ENCODE results near the gene CRHBP.

CRHBP gene

DNA sequence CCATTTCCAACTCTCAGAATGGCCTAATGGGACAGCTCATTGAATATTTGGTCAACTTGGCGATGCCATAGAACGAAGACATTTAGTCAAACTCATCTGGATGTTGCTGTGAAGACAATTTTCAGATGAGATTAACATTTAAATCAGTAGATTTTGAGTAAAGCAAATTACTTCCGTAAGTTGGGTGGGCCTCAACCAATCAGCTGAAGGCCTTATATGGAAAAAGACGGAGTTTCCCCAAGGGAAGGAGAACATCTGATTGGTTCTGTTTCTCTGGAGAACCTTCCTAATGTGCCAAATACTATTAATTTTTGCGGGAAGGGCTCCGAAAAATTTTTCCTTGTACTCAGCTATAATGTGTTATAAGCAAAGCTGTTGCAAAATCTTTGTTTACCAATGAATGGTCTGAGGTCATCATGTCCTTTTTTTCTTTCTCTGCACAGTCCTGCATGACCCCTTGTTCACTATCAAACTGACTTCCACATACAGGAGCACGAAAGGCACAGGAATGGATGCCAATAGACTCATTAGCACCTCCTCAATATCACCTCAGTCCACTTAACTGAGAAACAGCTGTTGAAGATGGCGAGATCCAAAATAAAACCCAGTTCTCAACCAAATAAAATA lies 27.8 kb downstream of the CRHBP start:
- Histone ChIP-seq H3K23ac (ENCODE audit: low read length) (no peak overlapping the region), H3K4ac (ENCODE audit: low read depth, low read length) (no peak overlapping the region), H3K79me2 (ENCODE audit: control insufficient read depth, insufficient read depth, low read length) (no peaks in the 10 kb centered on the region), H2BK120ac (ENCODE audit: low read depth, low read length) (no peak overlapping the region), H3K4me1 (ENCODE audit: control insufficient read depth, low read depth, low read length) (no peaks in the 10 kb centered on the region), H3K27me3 (ENCODE audit: insufficient read depth, low read length, poor library complexity) (no peaks in the 10 kb centered on the region), H3K18ac (ENCODE audit: low read length) (no peak overlapping the region), H2AK5ac (ENCODE audit: low read length) (no peak overlapping the region), H2BK15ac (replicated peaks; ENCODE audit: low read depth) (no peak overlapping the region), H3K56ac (ENCODE audit: low read length) (no peak overlapping the region), H3K79me1 (ENCODE audit: low read length) (no peaks in the 10 kb centered on the region), H2BK5ac (ENCODE audit: low read length) (no peak overlapping the region), H3K4me2 (ENCODE audit: low read length) (no peak overlapping the region), H3K27ac (ENCODE audit: low read depth, low read length) (no peak overlapping the region), H3K4me3 (ENCODE audit: low read length) (no peak overlapping the region), H4K5ac (ENCODE audit: low read length) (no peak overlapping the region), H4K8ac (ENCODE audit: low read depth, low read length) (no peak overlapping the region), H3K36me3 (ENCODE audit: control insufficient read depth, insufficient read depth, low read length) (no peaks in the 10 kb centered on the region), H3K9ac (ENCODE audit: low read length) (no peak overlapping the region)
- no peak for DNase-seq
- WGBS (ENCODE audit: extremely low coverage, insufficient coverage, low lambda C conversion rate): no CpG with 5 or more reads among the region's 8 CpGs

DNA sequence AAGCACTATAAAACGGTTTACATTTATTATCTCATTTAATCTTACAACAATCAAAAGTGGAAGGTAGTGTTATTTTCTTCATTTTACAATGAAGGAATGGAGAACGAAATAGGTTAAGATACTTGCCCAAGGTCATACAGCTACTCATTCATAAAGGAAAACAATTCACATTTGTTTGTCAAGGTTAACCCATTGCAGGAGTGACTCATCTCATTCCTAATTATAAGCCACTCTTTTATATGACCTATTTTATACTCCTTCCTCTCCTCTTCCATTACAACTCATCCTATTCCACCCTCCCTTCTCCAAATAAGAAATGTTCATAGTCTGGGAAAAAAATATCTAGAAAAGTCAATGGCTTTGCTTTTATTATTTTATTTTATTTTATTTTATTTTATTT lies 29.6 kb downstream of the CRHBP start:
- Histone ChIP-seq H3K79me1 (ENCODE audit: low read length) (no peaks in the 10 kb centered on the region), H2BK15ac (replicated peaks; ENCODE audit: low read depth) (no peak overlapping the region), H2AK5ac (ENCODE audit: low read length) (no peak overlapping the region), H3K4me3 (ENCODE audit: low read length) (no peak overlapping the region), H3K4me1 (ENCODE audit: control insufficient read depth, low read depth, low read length) (peaks cover 5% of the 10 kb centered on the region), H2BK5ac (ENCODE audit: low read length) (no peak overlapping the region), H4K5ac (ENCODE audit: low read length) (no peak overlapping the region), H3K79me2 (ENCODE audit: control insufficient read depth, insufficient read depth, low read length) (no peaks in the 10 kb centered on the region), H3K18ac (ENCODE audit: low read length) (no peak overlapping the region), H3K4me2 (ENCODE audit: low read length) (no peak overlapping the region), H3K27me3 (ENCODE audit: insufficient read depth, low read length, poor library complexity) (no peaks in the 10 kb centered on the region), H3K56ac (ENCODE audit: low read length) (no peak overlapping the region), H3K9ac (ENCODE audit: low read length) (no peak overlapping the region), H4K8ac (ENCODE audit: low read depth, low read length) (no peak overlapping the region), H3K27ac (ENCODE audit: low read depth, low read length) (no peak overlapping the region), H2BK120ac (ENCODE audit: low read depth, low read length) (no peak overlapping the region), H3K23ac (ENCODE audit: low read length) (no peak overlapping the region), H3K4ac (ENCODE audit: low read depth, low read length) (no peak overlapping the region), H3K36me3 (ENCODE audit: control insufficient read depth, insufficient read depth, low read length) (no peaks in the 10 kb centered on the region)
- DNase-seq: no peak
- WGBS (ENCODE audit: extremely low coverage, insufficient coverage, low lambda C conversion rate): no CpG with 5 or more reads among the region's 2 CpGs

DNA sequence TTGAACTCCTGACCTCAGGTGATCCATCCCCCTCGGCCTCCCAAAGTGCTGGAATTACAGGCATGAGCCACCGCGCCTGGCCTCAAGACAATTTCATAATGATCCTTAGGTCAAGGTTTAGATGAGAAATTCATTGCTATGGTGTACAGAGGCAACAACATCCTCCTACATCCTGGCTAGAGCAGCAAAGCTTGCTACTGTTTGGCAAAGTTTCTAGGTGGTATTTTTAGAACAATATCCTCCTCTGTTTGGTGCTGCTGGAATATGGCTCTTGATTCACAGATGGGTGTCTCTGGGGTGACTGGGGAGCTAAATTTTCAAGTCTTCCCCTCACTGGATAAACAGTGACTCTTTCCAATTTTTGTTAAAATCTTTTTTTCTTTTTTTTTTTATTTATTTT lies 30.6 kb downstream of the CRHBP start:
- Histone ChIP-seq H4K8ac (ENCODE audit: low read depth, low read length) (no peak overlapping the region), H3K9ac (ENCODE audit: low read length) (no peak overlapping the region), H4K5ac (ENCODE audit: low read length) (no peak overlapping the region), H2BK120ac (ENCODE audit: low read depth, low read length) (no peak overlapping the region), H3K4me2 (ENCODE audit: low read length) (no peak overlapping the region), H3K36me3 (ENCODE audit: control insufficient read depth, insufficient read depth, low read length) (no peaks in the 10 kb centered on the region), H3K27ac (ENCODE audit: low read depth, low read length) (no peak overlapping the region), H3K56ac (ENCODE audit: low read length) (no peak overlapping the region), H3K4me3 (ENCODE audit: low read length) (no peak overlapping the region), H2BK15ac (replicated peaks; ENCODE audit: low read depth) (no peak overlapping the region), H3K18ac (ENCODE audit: low read length) (no peak overlapping the region), H3K79me1 (ENCODE audit: low read length) (no peaks in the 10 kb centered on the region), H2BK5ac (ENCODE audit: low read length) (no peak overlapping the region), H3K27me3 (ENCODE audit: insufficient read depth, low read length, poor library complexity) (no peaks in the 10 kb centered on the region), H2AK5ac (ENCODE audit: low read length) (no peak overlapping the region), H3K23ac (ENCODE audit: low read length) (no peak overlapping the region), H3K79me2 (ENCODE audit: control insufficient read depth, insufficient read depth, low read length) (no peaks in the 10 kb centered on the region), H3K4me1 (ENCODE audit: control insufficient read depth, low read depth, low read length) (peaks cover 6% of the 10 kb centered on the region), H3K4ac (ENCODE audit: low read depth, low read length) (no peak overlapping the region)
- DNase-seq: no peak
- no CpG with 5 or more reads among the region's 3 CpGs for WGBS (ENCODE audit: extremely low coverage, insufficient coverage, low lambda C conversion rate)

DNA sequence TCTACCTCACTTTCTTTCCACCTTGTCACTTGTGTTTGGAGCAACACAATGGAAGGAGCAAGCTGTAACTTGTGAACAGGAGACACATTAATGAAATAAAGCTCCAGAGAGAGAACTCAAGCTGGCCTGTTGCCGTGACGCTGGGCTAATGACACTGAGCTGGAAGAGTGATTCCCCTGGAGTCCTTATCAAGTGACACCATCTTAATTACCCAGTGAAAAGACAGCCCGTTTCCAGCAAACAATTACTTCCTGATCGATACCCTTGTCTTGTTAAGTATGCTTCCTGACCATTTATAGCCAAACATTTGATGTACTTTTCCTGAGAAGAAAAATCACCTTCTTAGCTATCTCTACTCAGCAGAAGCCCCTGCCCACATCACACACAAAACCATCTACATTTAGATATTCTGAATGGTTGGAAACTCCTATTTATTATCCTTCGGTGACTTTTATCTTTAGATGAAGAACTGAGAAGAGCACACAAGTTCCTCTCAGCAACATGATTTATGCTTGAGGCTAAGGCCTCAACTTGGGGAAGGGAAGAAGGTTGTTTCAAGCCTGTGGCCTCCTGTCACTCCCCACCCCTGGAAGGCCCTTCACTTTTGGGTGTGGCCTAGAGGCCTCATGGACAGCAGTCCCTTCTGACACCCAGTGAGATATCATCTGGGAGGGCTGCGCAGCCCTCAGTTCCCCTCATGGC lies 34.1 kb downstream of the CRHBP start:
- peak overlapping the region; percentile 34 for H2BK5ac ChIP-seq (ENCODE audit: low read length)
- no CpG with 5 or more reads among the region's 6 CpGs for WGBS (ENCODE audit: extremely low coverage, insufficient coverage, low lambda C conversion rate)
- H3K4me2 ChIP-seq (ENCODE audit: low read length): no peak overlapping the region
- H3K36me3 ChIP-seq (ENCODE audit: control insufficient read depth, insufficient read depth, low read length): no peaks in the 10 kb centered on the region
- no peaks in the 10 kb centered on the region for H3K79me1 ChIP-seq (ENCODE audit: low read length)
- peak overlapping the region; percentile 79 for H2AK5ac ChIP-seq (ENCODE audit: low read length)
- no peak overlapping the region for H4K5ac ChIP-seq (ENCODE audit: low read length)
- no peak overlapping the region for H3K4ac ChIP-seq (ENCODE audit: low read depth, low read length)
- H3K23ac ChIP-seq (ENCODE audit: low read length): no peak overlapping the region
- H3K9ac ChIP-seq (ENCODE audit: low read length): no peak overlapping the region
- no peaks in the 10 kb centered on the region for H3K79me2 ChIP-seq (ENCODE audit: control insufficient read depth, insufficient read depth, low read length)
- H3K4me3 ChIP-seq (ENCODE audit: low read length): no peak overlapping the region
- no peak overlapping the region for H2BK120ac ChIP-seq (ENCODE audit: low read depth, low read length)
- H3K4me1 ChIP-seq (ENCODE audit: control insufficient read depth, low read depth, low read length): peaks cover 6% of the 10 kb centered on the region
- H3K27ac ChIP-seq (ENCODE audit: low read depth, low read length): peak overlapping the region; percentile 55
- no peak overlapping the region for H4K8ac ChIP-seq (ENCODE audit: low read depth, low read length)
- no peaks in the 10 kb centered on the region for H3K27me3 ChIP-seq (ENCODE audit: insufficient read depth, low read length, poor library complexity)
- peak; percentile 93 for DNase-seq
- H3K56ac ChIP-seq (ENCODE audit: low read length): peak overlapping the region; percentile 74
- peak overlapping the region; percentile 60 for H2BK15ac ChIP-seq (replicated peaks; ENCODE audit: low read depth)
- H3K18ac ChIP-seq (ENCODE audit: low read length): peak overlapping the region; percentile 68

DNA sequence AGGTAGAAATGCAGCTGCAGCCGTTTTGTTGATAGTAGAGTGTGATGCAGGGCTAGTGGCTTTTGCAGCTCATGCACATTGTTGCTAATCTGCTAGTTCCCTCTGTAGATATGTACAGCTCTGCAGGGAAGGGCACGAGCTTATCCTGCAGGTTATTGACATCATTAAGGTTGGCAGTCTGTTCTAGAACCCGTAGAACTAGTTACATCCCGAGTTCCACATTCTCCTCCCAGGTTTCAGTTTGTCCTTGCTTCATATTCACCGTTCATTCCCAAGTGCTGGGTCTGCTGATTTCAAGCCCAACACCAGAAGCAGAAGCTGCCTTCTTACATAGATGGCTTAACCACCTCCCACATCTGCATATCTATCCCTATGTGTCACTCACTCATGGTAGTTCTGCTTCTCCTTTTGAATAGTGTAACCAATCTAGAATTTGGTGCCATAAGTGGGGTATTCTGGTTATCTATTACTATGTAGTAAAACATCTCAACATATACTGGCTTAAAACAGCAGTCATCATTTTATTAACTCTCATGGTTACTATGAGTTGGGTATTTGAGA lies 38.1 kb downstream of the CRHBP start:
- H3K79me1 ChIP-seq (ENCODE audit: low read length): no peaks in the 10 kb centered on the region
- peaks cover 6% of the 10 kb centered on the region for H3K4me1 ChIP-seq (ENCODE audit: control insufficient read depth, low read depth, low read length)
- no peak overlapping the region for H3K9ac ChIP-seq (ENCODE audit: low read length)
- DNase-seq: no peak
- no CpG with 5 or more reads among the region's 5 CpGs for WGBS (ENCODE audit: extremely low coverage, insufficient coverage, low lambda C conversion rate)
- no peaks in the 10 kb centered on the region for H3K36me3 ChIP-seq (ENCODE audit: control insufficient read depth, insufficient read depth, low read length)
- H2AK5ac ChIP-seq (ENCODE audit: low read length): no peak overlapping the region
- no peak overlapping the region for H2BK120ac ChIP-seq (ENCODE audit: low read depth, low read length)
- H2BK15ac ChIP-seq (replicated peaks; ENCODE audit: low read depth): no peak overlapping the region
- no peak overlapping the region for H4K5ac ChIP-seq (ENCODE audit: low read length)
- no peak overlapping the region for H3K23ac ChIP-seq (ENCODE audit: low read length)
- no peak overlapping the region for H4K8ac ChIP-seq (ENCODE audit: low read depth, low read length)
- H3K27me3 ChIP-seq (ENCODE audit: insufficient read depth, low read length, poor library complexity): no peaks in the 10 kb centered on the region
- no peak overlapping the region for H2BK5ac ChIP-seq (ENCODE audit: low read length)
- H3K27ac ChIP-seq (ENCODE audit: low read depth, low read length): no peak overlapping the region
- H3K79me2 ChIP-seq (ENCODE audit: control insufficient read depth, insufficient read depth, low read length): no peaks in the 10 kb centered on the region
- no peak overlapping the region for H3K4me2 ChIP-seq (ENCODE audit: low read length)
- H3K56ac ChIP-seq (ENCODE audit: low read length): no peak overlapping the region
- no peak overlapping the region for H3K4ac ChIP-seq (ENCODE audit: low read depth, low read length)
- no peak overlapping the region for H3K18ac ChIP-seq (ENCODE audit: low read length)
- H3K4me3 ChIP-seq (ENCODE audit: low read length): no peak overlapping the region

All from mesendoderm (in vitro differentiated cells).